C4-2B (cell line): ENCODE measurements around the gene SLC48A1.

Experiments used
- H3K27ac ChIP-seq: fragments of 450-650 bp; 2 replicates; pipeline ENCODE4 v1.5.1; 2017
- CTCF ChIP-seq: fragments of 450-650 bp; conservative IDR thresholded peaks from 2 replicates; pipeline ENCODE4 v1.5.1; 2017; ENCODE audit warnings: mild to moderate bottlenecking
- ZFX ChIP-seq: fragments of 450-650 bp; IDR thresholded peaks from 2 replicates; pipeline ENCODE4 v1.6.1; 2017

SLC48A1 gene

GRCh38 chr12:47762850-47763465 lies 10.1 kb upstream of the SLC48A1 start:
- TF ChIP-seq CTCF (no peak), ZFX (no peak)
- no peak overlapping the region for H3K27ac ChIP-seq

- TF ChIP-seq ZFX = no peak
- TF ChIP-seq CTCF = no peak
- H3K27ac ChIP-seq = no peak overlapping the region
Observed at GRCh38 chr12:47763481-47764346, 9.3 kb upstream of the SLC48A1 start.

- H3K27ac ChIP-seq = no peak overlapping the region
- no peak for TF ChIP-seq ZFX
- no peak for TF ChIP-seq CTCF
Observed at GRCh38 chr12:47766502-47767215, 6.4 kb upstream of the SLC48A1 start.

GRCh38 chr12:47767216-47767724 lies 5.8 kb upstream of the SLC48A1 start:
- no peak for TF ChIP-seq ZFX
- TF ChIP-seq CTCF = peak; percentile 86
- no peak overlapping the region for H3K27ac ChIP-seq

GRCh38 chr12:47768323-47768811 lies 4.7 kb upstream of the SLC48A1 start:
- H3K27ac ChIP-seq = no peak overlapping the region
- no peak for TF ChIP-seq CTCF
- TF ChIP-seq ZFX = no peak

GRCh38 chr12:47769234-47770085 lies 3.6 kb upstream of the SLC48A1 start:
- TF ChIP-seq CTCF (no peak), ZFX (no peak)
- H3K27ac ChIP-seq = no peak overlapping the region
